ENCODE measurements around the gene MSRB3. TPM values are rescaled to one million over a fixed set of nuclear protein-coding genes. Genes with fewer than 3 reads are reported as not detected.

The MSRB3 gene
- total RNA-seq, 1 experiment from 2014 or later, result 31.1 TPM

- Mint-ChIP-seq H3K4me3 (ENCODE audit: unreplicated experiment) (no peak overlapping the region), H3K27me3 (ENCODE audit: insufficient read depth, unreplicated experiment) (no peaks in the 10 kb centered on the region), H3K9me3 (ENCODE audit: unreplicated experiment) (no peaks in the 10 kb centered on the region), H3K36me3 (ENCODE audit: insufficient read depth, unreplicated experiment) (no peaks in the 10 kb centered on the region), H3K27ac (ENCODE audit: low read depth, unreplicated experiment) (no peak overlapping the region), H3K4me1 (ENCODE audit: insufficient read depth, unreplicated experiment) (peaks cover 7% of the 10 kb centered on the region)
- no TSS peak for BruUV-seq (replicated peaks)
- TF ChIP-seq CTCF (IDR thresholded peaks at IDR 0.05; ENCODE audit: unreplicated experiment), result no peak
- POLR2A ChIA-PET, result no interaction called here
- intact Hi-C loops (cut with micrococcal nuclease), result no loop called here
- DNase-seq (ENCODE audit: unreplicated experiment), result no peak
- CTCF ChIA-PET, result interaction anchor here (1.1 kb wide), 1 partner anchor 193 kb away, joined by 4 read pairs; no protein-coding TSS in a partner anchor
Measured at GRCh38 chr12:65409726-65410125, 131.2 kb downstream of the MSRB3 start.

- Mint-ChIP-seq H3K4me1 (ENCODE audit: insufficient read depth, unreplicated experiment) (peaks cover 9% of the 10 kb centered on the region), H3K9me3 (ENCODE audit: unreplicated experiment) (no peaks in the 10 kb centered on the region), H3K36me3 (ENCODE audit: insufficient read depth, unreplicated experiment) (no peaks in the 10 kb centered on the region), H3K4me3 (ENCODE audit: unreplicated experiment) (no peak overlapping the region), H3K27me3 (ENCODE audit: insufficient read depth, unreplicated experiment) (no peaks in the 10 kb centered on the region), H3K27ac (ENCODE audit: low read depth, unreplicated experiment) (no peak overlapping the region)
- no peak for DNase-seq (ENCODE audit: unreplicated experiment)
- ChIA-PET POLR2A (no interaction called here), CTCF (interaction anchor here (0.7 to 2.2 kb wide), 4 partner anchors 9 to 816 kb away, joined by 4 to 11 read pairs (median 9); no protein-coding TSS in a partner anchor)
- intact Hi-C loops (cut with micrococcal nuclease), result no loop called here
- TF ChIP-seq CTCF (IDR thresholded peaks at IDR 0.05; ENCODE audit: unreplicated experiment), result no peak
- BruUV-seq (replicated peaks), result no TSS peak
Measured at GRCh38 chr12:65411171-65411570, 132.7 kb downstream of the MSRB3 start.

GRCh38 chr12:65414526-65414925 lies 136.0 kb downstream of the MSRB3 start:
- no peak overlapping the region for H3K4me3 Mint-ChIP-seq (ENCODE audit: unreplicated experiment)
- H3K36me3 Mint-ChIP-seq (ENCODE audit: insufficient read depth, unreplicated experiment), result no peaks in the 10 kb centered on the region
- no peak for TF ChIP-seq CTCF (IDR thresholded peaks at IDR 0.05; ENCODE audit: unreplicated experiment)
- H3K9me3 Mint-ChIP-seq (ENCODE audit: unreplicated experiment), result peaks cover 5% of the 10 kb centered on the region
- POLR2A ChIA-PET, result no interaction called here
- no peaks in the 10 kb centered on the region for H3K27me3 Mint-ChIP-seq (ENCODE audit: insufficient read depth, unreplicated experiment)
- peaks cover 9% of the 10 kb centered on the region for H3K4me1 Mint-ChIP-seq (ENCODE audit: insufficient read depth, unreplicated experiment)
- CTCF ChIA-PET, result no interaction called here
- DNase-seq (ENCODE audit: unreplicated experiment), result peak; percentile 28
- BruUV-seq (replicated peaks), result no TSS peak
- intact Hi-C loops (cut with micrococcal nuclease), result no loop called here
- no peak overlapping the region for H3K27ac Mint-ChIP-seq (ENCODE audit: low read depth, unreplicated experiment)

GRCh38 chr12:65415826-65416225 lies 137.3 kb downstream of the MSRB3 start:
- DNase-seq (ENCODE audit: unreplicated experiment), result peak; percentile 5
- BruUV-seq (replicated peaks), result no TSS peak

More at GRCh38 chr12:65415826-65416225, 137.3 kb downstream of the MSRB3 start:
- ChIA-PET POLR2A (no interaction called here), CTCF (no interaction called here)
- no peaks in the 10 kb centered on the region for H3K36me3 Mint-ChIP-seq (ENCODE audit: insufficient read depth, unreplicated experiment)
- H3K27ac Mint-ChIP-seq (ENCODE audit: low read depth, unreplicated experiment), result no peak overlapping the region
- intact Hi-C loops (cut with micrococcal nuclease), result no loop called here
- no peak for TF ChIP-seq CTCF (IDR thresholded peaks at IDR 0.05; ENCODE audit: unreplicated experiment)
- H3K4me1 Mint-ChIP-seq (ENCODE audit: insufficient read depth, unreplicated experiment), result peaks cover 6% of the 10 kb centered on the region
- H3K9me3 Mint-ChIP-seq (ENCODE audit: unreplicated experiment), result peaks cover 9% of the 10 kb centered on the region
- no peak overlapping the region for H3K4me3 Mint-ChIP-seq (ENCODE audit: unreplicated experiment)
- no peaks in the 10 kb centered on the region for H3K27me3 Mint-ChIP-seq (ENCODE audit: insufficient read depth, unreplicated experiment)

Measured in MCF 10A (cell line).